Measurements from ENCODE around the gene CD177.
"Not testable (repeated sequence)": the region's sequence is repeated elsewhere in the genome, so short reads cannot be mapped to it uniquely, and the experiment has no call there.

The CD177 gene

GRCh38 chr19:43353606-43354304 lies at the start of gene CD177:
Gene CD177, plus strand, starts transcription at chr19:43353686. Its CDS starts 29 bp downstream, at chr19:43353715.
- DNase-seq: no peak

DNA sequence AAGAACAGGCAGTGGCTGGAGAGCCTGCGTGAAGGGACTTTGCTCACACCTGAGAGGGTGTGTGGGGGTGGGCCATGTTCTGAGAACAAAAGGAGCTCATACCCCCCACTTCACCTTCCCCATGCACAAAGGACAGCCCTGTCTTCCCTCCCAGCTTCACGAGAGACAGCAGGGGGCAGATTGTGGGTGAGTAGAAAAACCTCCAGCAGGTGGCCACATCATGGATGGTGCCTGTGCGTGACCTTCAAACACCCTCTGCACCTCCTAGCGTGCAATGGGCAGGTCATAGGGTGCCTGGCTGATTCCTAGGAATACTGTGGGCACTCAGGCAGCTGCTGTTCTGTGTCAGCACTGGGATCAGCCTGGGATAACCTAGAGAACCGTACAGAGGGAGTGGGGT lies 47.8 kb upstream of the CD177 start:
- DNase-seq: no peak

DNA sequence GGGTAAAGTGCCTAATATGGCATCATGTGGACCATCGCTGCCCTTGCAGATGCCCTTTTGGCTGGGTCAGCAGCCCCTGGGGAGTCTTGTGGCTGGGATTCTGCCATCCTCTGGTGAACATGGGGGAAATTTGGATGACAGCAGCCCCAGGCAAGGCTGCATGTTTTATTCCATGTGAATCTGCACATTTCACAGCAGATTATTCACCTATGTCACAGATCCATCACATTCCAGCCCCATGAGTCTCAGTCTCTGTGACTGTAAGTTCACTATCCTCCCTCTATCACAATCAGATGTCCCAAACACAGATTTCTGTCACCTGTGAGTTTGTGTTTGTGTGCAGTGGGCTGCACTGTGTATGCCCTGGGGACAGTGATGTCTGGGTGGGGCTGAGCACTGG lies 47.4 kb upstream of the CD177 start:
- no peak for DNase-seq

DNA sequence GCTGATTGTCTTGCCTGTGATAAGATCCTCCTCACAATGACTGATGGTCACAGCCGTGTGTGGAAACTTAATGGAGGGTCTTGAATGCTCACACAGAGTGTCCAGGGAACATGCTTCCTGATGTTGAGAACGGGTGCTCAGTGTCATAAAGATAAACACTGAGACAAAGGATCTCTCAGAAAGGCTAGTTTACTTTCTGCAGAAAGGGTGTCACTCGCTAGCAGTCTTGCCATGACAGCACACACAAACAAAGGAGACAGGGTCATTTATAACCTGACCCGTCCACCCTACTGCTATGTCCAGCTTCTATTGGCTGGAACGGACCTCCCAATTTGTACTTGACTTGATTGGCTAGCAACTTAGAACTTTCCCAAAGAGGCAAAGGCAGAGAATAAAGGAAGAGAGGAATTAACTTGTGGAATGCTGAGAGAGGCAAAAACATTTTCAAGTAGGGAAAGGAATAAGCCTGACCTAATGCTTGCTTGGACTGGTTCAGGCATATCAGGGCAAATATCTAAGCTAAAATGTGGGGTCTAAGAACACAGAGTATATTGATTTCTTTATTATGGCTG lies 45.2 kb upstream of the CD177 start:
- DNase-seq: no peak

GRCh38 chr19:43309466-43309865 lies 44.0 kb upstream of the CD177 start:
- DNase-seq: no peak

GRCh38 chr19:43310221-43310620 lies 43.3 kb upstream of the CD177 start:
- DNase-seq: no peak

- DNase-seq: no peak
These were observed 42.2 kb upstream of the CD177 start for GRCh38 chr19:43311256-43311655.

GRCh38 chr19:43311706-43312105 lies 41.8 kb upstream of the CD177 start:
- DNase-seq: no peak

- DNase-seq: no peak
These were observed 39.6 kb upstream of the CD177 start for GRCh38 chr19:43313711-43314495.

GRCh38 chr19:43315851-43316250 lies 37.6 kb upstream of the CD177 start:
- DNase-seq: no peak

DNA sequence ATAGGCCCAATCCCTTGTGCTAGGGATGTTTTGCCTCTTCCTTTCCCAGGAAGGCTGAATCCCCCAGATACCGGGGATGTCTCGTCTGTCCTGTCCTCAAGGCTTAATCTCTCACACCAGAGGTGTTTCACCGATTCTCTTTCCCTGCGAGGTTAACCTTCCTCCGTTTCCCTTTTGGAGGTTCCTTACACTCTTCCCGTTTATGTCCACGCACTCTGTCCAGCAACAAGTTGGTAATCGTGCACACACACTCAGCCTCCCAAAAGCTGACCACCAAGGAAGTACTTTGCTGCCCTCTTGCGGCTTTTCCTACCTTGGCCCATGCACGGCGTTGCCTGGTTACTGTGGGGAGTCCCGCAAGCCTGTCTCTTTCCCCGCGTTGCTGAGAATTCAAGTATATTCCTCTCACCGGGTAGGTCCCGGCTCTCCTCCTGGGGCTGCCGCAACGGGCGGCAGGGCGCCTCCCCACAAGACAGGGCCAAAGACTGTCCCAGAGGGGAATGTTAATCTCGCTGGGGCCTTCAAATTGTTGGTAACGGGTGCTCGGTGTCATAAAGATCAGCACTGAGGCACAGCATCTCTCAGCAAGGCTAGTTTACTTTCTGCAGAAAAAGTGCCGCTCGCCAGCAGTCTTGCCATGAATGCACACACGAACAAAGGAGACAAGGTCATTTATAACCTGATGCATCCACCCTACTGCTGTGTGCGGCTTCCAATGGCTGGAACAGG lies 36.7 kb upstream of the CD177 start:
- DNase-seq: no peak

- no peak for DNase-seq
These were observed 35.3 kb upstream of the CD177 start for GRCh38 chr19:43318203-43318602.

DNA sequence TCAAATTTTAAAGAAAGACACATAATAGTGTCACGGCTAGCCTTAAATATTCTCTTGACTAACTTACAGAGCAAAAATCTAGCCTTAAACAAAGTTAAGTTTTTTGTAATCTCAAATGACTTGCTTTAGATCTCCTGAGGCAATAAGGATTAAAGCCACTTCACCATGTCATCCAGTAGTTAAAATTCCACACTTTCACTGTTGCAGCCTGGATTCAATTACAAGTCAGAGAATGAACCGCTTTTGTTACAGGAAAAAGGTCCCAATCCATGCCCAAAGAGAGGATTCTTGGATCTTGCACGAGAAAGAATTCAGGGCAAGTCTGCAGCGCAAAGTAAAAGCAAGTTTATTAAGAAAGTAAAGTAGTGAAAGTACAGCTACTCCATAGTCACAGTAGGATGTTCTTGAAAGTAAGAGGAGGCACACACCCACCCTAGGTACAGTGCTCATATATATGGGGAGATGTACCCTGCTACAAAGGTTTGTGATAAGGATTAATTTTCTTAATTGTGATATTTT lies 34.6 kb upstream of the CD177 start:
- DNase-seq: no peak

DNA sequence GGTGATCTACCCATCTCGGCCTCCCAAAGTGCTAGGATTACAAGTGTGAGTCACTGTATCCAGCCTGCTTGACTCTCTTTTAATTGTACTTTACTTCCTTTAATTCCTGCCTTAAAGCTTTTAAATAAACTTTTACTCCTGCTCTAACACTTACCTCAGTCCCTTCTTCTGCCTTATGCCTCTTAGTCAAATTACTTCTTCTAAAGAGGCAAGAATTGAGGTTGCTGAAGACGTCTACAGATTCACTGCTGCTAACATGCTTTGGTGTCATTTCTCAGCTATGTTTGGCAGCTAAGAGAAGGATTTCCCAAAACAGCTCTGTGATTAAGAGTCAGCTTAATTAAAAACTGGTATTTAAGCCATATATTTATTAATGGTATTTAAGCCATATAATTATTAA lies 32.9 kb upstream of the CD177 start:
- no peak for DNase-seq

GRCh38 chr19:43326761-43327160 lies 26.7 kb upstream of the CD177 start:
- DNase-seq: not testable (repeated sequence)

DNA sequence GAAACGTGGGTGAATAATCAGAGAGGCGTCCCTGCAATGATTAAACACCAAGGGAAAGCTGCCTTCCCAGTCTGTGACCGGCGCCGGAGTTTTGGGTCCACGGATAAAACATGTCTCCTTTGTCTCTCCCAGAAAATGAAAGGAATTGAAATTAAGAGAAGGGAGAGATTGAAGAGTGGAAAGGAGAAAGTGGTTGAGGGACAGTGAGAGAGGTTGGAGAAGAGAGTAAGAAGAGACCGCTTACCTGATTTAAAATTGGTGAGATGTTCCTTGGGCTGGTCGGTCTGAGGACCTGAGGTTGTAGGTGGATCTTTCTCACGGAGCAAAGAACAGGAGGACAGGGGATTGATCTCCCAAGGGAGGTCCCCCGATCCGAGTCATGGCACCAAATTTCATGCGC lies 24.9 kb upstream of the CD177 start:
- DNase-seq: not testable (repeated sequence)

- DNase-seq: not testable (repeated sequence)
These were observed 24.4 kb upstream of the CD177 start for GRCh38 chr19:43329049-43329448.

GRCh38 chr19:43329989-43330388 lies 23.5 kb upstream of the CD177 start:
- no peak for DNase-seq

DNA sequence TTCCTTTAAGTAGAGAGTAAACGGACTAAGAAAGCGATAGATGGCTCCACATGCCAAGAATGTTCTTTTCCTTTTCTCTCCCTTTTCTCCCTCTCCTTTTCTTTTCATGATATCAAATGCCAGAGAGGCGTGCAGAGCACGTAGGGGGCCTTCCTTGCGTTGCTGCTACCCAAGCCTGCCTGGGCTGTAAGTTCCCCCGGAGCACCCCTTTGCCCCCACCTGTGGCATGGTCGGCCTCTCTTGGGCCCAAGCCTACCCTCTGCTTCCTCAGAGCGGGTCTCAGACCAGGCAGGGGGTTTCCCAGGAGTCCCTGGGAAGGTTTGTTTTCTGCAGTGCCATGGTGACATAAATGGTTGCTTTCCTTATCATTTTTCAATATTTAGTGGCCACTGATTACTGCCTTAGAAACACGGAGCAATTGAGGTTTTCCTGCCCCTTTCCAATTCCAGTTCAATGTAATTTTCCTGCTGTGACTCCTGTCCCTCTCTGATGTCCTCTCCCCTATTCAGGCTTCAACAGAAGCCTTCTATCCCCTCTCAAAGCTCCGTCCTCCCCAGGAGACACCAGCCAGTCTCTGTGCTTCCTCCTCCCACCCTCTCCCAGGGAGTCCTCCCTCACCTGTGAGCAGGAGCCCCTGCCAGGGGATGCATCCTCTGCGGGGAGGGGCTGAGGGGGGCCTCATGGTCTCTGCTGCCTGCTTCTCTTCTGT lies 22.6 kb upstream of the CD177 start:
- no peak for DNase-seq

DNA sequence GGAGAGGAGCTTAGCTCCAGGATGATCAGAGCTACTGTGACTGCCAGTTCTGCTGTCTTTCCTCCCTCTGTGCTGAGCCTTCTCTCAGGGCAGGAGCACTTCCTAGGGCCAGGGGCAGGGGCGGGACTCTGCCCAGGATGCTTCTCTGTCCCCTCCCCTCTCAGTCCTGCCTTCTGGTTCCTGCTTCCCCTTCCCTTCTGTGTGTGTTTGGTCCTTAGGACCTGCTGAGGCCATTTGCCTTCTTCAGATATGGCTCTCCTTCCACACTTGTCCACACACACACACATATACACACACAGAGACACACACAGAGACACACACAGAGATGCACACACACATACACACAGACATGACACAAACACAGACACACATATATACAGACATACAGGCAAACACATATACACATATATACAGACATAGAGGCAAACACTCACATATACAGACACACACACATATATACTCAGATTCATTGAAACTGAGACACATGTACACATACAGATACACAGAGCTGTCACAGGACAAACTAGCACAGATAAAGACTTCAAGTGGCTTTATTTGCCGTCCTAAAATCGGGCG lies 22.0 kb upstream of the CD177 start:
- DNase-seq: no peak

DNA sequence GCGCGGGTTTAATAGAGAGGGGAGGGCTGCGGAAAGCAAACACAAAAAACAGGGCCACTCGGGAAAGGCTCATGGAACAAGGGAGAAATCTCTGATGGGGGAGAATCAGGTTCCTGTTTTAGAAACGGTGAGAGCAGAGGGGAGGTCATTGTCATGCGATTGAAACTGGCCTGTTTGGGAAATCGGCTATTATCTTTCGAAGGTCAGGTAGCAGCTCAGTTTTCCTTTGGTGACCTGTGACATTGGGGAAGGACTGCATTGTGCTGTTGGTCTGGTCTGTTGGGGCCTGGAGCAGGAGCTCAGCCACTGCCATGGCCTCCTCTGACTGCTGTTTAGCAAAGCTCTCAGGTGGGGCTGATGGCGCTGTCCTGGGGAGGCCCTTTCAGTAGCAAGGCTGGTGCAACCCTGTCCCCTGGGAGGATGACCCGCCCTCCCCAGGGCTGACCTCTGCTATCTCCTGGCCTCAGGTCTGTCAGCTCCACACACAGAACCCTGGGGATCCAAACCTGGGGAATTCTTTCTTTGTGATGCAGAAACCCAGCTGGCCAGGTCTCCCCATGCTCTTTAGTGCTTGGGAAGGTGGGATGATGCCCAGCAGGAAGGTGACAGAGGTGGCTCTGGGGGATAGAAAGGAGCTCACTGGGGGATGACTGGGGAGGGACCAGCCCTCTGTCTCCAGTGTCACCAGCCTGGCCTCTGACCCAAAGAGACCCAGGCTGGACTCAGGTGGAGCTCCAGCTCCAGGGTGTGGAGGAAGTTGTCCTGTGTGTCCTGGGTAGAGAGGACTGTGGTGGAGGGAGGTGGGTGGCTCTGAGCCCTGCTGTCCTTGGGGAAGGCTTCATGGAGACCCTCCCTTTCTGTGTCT lies 21.2 kb upstream of the CD177 start:
- DNase-seq: no peak

All from CD4-positive, alpha-beta T cell treated with Interleukin-12 subunit alpha and Interleukin-12 subunit beta, for 1 hour (primary cell).